GM19193 (cell line): ENCODE data around the gene CCND3.

Experiments used
- POLR2A ChIP-seq: IDR thresholded peaks from 4 replicates; pipeline ENCODE4 v1.6.1; 2011; ENCODE audit not compliant: insufficient read depth, insufficient read length; ENCODE audit errors: extremely low read depth

CCND3 gene

DNA sequence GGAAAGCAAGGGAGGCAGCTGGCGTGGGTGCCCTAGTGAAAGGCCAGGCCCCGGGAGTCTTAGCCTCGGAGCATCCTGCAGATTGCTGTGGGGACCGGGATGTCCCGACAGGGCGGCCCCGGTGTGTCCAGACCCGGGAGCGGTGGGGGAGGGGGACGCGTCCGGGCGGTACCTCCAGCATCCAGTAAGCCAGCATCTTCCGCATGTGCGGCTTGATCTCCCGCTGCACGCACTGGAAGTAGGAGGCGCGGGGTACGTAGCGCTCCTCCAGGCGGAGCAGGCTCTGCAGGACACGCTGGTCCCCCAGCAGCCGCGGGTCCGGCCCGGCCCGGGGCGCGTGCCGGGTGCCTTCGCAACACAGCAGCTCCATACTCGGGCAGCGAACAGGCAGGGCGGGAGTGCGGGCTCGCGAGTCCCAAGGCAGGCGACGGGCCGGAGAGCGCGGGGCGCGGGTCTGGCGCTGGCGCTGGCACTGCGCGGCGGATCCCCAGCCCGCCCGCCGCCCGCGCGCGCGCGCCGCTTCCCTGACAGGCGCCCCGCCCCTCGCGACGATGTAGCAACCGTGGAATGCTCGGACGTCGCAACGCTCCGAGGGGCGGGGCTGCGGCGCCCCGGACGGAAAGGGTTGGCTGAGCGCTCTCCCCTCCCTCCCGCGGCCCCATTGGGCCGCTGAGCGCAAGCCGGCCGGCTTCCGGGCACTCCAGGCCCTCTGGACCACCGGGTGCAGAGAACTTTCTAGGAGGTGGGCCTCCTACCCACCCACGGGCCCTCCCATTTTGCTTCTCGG is at the start of gene CCND3:
TSS of gene CCND3 (minus strand) at position 529 of the 787 bp plus-strand sequence. CDS start at position 370, 159 bp downstream.
- peak; percentile 79 for TF ChIP-seq POLR2A

DNA sequence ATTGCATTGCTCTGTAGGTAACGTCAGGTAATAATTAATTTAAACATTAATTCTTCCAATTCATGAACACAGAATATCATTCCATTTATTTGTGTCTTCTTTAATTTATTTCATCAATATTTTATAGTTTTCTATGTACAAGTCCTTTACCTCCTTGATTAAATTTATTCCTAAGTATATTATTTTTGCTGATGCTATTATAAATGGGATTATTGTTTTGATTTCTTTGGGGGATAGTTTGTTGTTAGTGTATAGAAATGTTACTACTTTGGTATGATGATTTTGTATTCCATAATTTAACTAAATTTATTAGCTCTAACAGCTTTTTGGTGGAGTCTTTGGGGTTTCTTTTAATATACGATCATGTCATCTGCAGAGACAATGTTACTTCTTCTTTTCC is 44.7 kb upstream of the CCND3 start:
- no peak for TF ChIP-seq POLR2A

DNA sequence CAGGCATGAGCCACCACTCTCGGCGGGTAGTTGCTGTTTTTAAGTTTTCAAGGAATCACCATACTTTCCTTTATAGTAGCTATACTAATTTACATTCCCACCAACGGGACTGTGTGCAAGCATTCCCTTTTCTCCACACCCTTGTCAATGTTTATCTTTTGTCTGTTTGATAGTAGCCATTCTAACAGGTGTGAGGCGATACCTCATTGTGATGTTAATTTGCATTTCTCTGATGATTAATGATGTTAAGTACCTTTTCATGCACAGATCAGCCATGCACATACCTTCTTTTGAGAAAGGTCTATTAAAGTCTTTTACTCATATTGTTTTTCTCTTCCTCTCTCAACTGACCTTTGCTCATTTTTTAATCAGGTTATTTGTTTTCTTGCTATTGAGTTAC is 43.0 kb upstream of the CCND3 start:
- no peak for TF ChIP-seq POLR2A

DNA sequence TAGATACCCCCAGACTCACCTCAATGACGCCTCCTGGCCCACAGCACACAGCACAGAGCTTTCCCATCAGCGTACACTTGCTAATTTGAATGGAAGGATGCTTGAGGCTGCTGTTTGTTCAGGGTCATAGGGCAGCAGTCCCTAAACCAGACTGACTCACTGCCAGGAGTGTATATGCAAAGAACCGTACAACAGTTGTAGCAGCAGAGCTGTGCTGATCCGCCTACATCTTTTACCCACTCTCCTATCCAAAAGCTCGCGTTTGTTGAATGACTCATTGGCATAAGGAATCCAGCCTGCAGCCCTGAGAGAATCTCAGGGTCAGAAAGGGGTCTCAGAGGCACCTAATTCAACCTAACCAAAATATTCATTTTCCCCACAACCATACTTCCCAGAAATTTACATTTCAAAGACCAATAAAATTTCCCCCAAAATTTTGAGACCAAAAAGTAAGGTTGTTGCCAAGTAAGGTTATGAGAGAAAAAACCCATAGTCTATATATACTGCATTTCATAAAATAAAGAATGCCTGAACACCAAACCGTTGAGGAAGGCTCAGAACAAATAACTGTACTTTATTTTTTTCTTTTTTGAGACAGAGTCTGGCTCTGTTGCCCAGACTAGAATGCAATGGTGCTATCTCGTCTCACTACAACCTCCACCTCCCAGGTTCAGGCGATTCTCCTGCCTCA is 35.3 kb upstream of the CCND3 start:
- no peak for TF ChIP-seq POLR2A

DNA sequence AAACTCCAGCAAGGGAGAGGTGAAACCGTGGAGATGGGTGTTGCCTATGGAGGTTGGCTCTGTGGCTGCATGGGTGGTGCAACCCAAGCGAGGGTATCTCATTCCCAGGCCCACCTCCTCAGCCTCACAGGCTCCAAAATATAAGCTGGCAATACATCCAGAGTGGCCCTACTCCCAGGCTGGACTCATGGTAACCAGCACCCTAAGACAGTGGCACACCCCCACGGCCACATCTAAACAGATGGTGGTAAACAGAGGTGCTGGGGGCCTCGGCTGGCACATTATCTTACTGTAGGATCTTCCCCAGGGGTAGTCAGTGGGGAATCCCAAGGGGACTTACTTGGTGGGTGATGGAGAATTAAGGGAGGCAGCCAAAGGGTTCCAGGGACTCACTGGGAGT is 33.7 kb upstream of the CCND3 start:
- no peak for TF ChIP-seq POLR2A

DNA sequence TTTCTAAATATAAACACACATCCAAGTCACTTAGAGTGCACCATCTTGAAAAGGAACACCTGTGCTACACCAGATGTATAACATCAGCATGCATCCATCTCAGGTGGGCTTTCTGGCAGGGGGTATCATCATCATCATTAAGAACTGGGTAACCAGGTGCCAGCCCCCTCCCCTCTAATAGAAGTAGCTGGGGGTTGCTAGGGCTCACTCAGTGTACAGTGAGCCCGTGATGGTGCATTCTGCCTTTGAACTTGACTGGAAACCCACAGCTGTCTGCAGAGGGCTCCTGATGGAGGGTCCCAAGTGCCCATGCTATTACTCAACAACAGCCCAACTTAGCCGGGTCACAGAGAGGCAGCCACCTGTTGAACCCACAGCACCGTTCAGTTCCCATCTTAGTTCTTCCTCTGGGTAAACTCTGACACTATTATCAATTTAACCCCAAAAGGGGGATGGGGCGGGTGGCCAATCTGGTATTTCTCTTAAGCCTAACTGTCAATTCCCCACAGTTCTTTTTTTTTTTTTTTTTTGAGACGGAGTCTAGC is 32.7 kb upstream of the CCND3 start:
- TF ChIP-seq POLR2A: no peak

DNA sequence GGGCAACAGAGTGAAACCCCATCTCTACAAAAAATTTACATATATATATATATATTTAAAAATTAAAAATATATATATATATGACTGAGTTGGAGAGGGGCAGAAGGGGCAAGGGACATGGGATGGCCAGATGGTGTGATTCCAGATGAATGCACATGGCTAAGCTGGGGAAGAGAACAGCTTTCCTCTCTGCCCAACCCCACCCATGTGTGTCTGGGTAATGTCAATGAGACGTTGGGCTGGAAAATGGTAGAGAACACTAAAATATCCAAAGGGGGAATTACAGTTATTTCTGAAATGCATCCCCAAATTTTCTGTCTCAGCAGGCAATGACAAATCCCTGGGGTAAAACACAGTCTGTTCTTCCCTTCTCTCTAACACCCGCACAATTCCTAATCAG is 31.2 kb upstream of the CCND3 start:
- no peak for TF ChIP-seq POLR2A

DNA sequence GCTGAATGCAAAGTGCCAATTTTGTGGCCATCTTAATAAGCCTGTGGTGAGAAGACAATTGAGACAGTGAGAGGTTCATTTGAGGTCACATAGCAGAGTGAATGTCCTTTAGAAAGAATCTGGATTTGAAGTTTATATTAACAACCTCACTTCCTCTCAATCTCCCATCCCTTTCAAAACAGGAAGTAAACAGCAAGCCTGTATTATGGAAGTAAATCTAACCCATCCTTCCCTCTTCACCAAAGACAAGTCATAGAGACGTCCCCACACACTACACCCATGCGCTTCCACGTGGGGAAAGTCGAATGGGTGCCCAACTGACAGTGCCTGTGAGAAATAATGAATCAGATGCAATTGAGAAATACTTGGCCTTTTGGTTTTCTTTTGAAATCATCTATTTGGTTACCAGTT is 28.8 kb upstream of the CCND3 start:
- no peak for TF ChIP-seq POLR2A

DNA sequence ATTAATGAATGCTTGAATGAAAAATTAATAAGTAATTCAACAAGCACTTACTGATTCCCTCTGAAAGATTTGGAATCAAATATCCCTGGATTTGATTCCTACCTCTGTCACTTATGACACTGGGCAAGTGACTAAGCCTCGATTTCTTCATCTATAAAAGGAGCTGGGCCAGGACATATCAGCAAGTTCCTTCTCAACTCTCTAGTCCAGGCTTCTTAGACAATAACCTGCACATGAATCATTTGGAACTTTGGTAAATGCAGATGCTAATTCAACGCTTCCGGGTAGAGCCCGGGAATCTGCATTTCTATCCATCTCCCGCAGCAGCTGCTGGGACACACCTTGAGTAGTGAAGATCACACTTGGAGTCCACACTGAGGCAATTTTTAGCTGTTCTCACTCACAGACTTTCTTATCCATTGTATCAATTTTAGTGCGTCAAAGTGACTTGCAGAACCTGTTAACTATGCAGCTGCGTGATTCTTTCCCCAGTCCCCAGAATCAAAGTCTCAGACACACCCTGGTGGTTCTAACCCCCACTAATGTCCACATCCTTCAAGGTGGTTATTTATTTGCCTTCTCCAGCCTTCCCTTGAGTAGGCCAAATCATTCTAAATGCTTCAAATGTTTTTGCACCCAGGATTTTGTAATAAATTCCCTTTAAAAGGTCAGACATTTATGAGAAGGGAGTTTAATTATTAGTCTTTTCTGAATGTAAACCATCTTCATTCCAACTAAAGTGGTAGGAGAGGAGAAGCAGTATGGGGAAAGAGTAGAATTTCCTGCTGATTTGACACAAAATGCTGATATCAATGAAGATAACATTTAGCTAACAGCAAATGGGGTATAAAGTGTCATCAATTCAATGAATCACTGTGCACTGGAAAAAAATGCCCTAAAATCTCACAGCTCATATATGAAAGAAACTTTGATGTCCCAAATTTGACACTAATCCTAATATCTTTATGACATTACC is 26.0 kb upstream of the CCND3 start:
- TF ChIP-seq POLR2A: no peak

DNA sequence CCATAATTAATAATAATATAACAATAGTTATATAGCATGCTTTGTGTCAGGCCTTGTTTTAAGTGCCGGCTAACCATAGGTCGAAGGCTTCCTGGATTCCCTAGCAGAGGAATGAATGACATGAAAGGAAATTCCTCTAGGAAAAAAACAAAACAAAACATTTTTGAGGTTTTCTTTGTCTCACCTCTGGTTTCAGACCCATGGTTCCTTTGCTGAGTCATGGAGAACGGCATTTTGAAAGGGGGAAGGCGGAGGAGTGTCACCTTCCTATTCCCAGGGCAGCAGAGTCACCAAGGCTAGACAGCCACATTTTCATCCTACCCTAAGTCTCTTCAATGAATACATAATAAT is 25.3 kb upstream of the CCND3 start:
- no peak for TF ChIP-seq POLR2A

DNA sequence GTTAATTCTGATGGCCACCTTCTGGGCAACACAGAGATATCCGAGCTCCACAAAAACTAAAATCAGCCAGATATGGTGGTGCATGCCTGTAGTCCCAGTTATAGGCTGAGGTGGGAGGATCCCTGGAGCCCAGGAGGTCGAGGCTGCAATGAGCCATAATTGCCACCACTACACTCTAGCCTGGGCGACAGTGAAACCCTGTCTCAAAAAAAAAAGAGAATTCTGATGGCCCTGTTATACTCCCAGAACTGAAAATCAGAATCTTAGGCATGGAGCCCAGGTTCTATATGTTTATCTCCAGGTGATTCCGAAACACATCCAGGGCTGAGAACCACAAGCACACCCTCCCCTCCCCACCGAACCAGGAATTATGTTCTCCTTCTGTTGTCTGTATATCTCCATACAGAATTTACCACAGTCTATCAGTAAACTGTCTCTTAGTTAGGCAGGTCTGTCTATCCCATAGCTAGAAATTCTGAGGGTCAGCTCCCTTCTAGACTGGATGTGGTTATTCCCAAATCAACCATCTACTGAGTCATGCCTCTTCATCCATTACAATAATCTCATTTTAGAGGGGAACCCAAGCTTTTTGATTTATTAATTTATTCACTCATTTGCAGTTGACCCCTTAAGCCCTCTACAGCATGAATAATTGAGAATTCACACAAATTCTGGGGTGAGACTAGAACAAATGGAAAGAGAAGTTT is 24.8 kb upstream of the CCND3 start:
- no peak for TF ChIP-seq POLR2A

DNA sequence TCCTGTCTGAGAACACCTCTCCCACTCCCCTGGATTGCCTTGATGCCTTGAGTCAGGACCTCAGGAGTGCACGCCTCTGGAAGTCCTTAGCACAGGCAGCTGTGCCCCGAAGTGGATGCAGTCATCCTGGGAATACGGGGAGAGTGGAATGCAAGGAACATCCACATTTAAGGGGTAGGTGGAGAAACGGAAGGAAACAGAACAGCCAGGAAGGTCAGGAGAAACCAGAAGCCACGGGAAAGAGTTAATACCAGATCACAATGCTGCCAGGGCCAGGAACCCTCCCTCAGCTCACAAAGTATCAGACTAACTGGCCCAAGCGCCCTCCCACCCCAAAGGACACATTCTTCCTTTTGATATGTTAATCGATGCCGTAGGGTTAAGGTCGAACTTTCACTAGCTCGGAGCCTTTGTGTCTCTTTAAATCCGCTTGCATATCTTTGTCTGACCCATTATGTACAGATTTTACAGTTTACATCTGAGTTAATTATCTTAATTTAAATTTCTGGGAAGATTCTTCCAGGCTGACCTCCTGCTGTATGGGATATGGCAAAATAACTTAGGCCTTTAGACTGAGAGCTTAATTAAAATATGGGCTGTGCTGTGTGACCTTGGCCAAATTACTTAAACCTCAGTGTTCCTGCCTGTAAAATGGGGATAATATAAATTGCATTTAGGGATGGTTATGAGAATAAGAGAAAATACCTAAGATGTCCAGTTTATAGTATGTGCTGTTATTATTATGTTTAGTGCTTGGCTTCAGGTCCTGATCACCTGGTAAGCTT is 24.0 kb upstream of the CCND3 start:
- TF ChIP-seq POLR2A: no peak

DNA sequence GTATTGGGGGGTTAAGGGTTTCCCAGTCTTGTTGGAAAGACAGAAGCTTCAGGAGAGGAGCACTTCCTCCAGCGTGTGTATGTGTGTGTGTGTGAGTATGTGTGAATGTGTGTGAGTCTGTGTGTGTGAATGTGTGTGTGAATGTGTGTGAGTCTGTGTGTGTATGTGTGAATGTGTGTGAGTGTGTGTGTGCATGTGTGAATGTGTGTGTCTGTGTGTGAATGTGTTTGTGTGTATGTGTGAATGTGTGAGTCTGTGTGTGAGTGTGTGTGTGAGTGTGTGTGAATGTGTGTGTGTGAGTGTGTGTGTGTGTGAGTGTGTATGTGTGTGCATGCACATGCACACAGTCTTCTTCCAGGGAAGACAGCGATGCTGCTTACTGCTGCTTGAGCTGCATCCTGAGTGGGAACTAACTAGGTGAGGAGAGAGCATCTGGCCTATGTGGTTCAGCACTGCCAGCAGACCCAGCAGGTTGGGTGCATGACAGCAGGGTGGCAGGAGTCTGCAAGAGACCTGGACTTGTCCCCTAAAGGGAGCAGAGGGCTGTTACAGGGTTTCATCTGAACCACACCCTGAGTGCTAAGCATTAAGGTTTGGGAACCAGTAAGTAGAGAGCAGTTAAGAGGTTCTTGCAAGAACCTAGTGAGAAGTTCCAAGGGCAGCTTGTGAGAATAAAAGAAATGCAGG is 22.7 kb upstream of the CCND3 start:
- no peak for TF ChIP-seq POLR2A
